ENCODE data around the gene FAM111B. TPM values are rescaled to one million over a fixed set of nuclear protein-coding genes. Genes with fewer than 3 reads are reported as not detected.
"Not testable (repeated sequence)": the region's sequence is repeated elsewhere in the genome, so short reads cannot be mapped to it uniquely, and the experiment has no call there.

FAM111B gene
- total and polyA plus RNA-seq, 11 donors, result 0.18 to 4.8 (median 0.41) TPM; not detected in 4

GRCh38 chr11:59062602-59063529 lies 44.2 kb upstream of the FAM111B start:
- Histone ChIP-seq H3K9me3 (no peaks in the 10 kb centered on the region), H3K4me3 (no peak overlapping the region), H3K27ac (no peak overlapping the region), H3K4me1 (peaks cover 0 to 8% (median 0%) of the 10 kb centered on the region in 12 donors), H3K27me3 (peaks cover 0 to 76% (median 21%) of the 10 kb centered on the region in 9 donors), H3K36me3 (no peaks in the 10 kb centered on the region)
- no peak for TF ChIP-seq CTCF (IDR thresholded peaks at IDR 0.05)
- TF ChIP-seq POLR2A (IDR thresholded peaks at IDR 0.05), result no peak
- WGBS, 4 donors, result 40 to 77% (median 45%) methylated on average over 50 to 56 of the region's 56 CpGs
- no peak for ATAC-seq
- intact Hi-C loops (cut with DNase I), result no loop called here
- no peak for DNase-seq

- DNase-seq; H3K4me1 ChIP-seq; H3K9me3 ChIP-seq; H3K36me3 ChIP-seq; H3K27ac ChIP-seq; intact Hi-C loops (cut with DNase I); ATAC-seq; H3K4me3 ChIP-seq: not testable (repeated sequence)
- H3K27me3 ChIP-seq, result peaks cover 0 to 64% (median 14%) of the 10 kb centered on the region in 9 donors
- WGBS, 4 donors, result 74 to 81% (median 75%) methylated on average over 14 of the region's 14 CpGs
These were observed 42.9 kb upstream of the FAM111B start for GRCh38 chr11:59063996-59064727.

- ATAC-seq, result no peak
- no peak for DNase-seq
- peaks cover 0 to 9% (median 0%) of the 10 kb centered on the region in 12 donors for H3K9me3 ChIP-seq
- H3K27ac ChIP-seq, result no peak overlapping the region
- no peak overlapping the region for H3K4me3 ChIP-seq
- 53 to 74% (median 72%) methylated on average over 1 of the region's 1 CpG for WGBS, 4 donors
- TF ChIP-seq POLR2A (IDR thresholded peaks at IDR 0.05) (no peak), CTCF (IDR thresholded peaks at IDR 0.05) (no peak)
- H3K27me3 ChIP-seq, result peaks cover 0 to 31% (median 9%) of the 10 kb centered on the region in 9 donors
- intact Hi-C loops (cut with DNase I), result no loop called here
- no peaks in the 10 kb centered on the region for H3K36me3 ChIP-seq
- H3K4me1 ChIP-seq, result no peaks in the 10 kb centered on the region
These were observed 38.0 kb upstream of the FAM111B start for GRCh38 chr11:59069087-59069486.

GRCh38 chr11:59076876-59077571 lies 30.0 kb upstream of the FAM111B start:
- H3K27ac ChIP-seq, result no peak overlapping the region
- H3K9me3 ChIP-seq, result peaks cover 0 to 13% (median 0%) of the 10 kb centered on the region in 12 donors
- no peaks in the 10 kb centered on the region for H3K4me1 ChIP-seq
- H3K36me3 ChIP-seq, result no peaks in the 10 kb centered on the region
- no peak overlapping the region for H3K4me3 ChIP-seq
- ATAC-seq, result no peak
- 83 to 87% (median 84%) methylated on average over 8 of the region's 8 CpGs for WGBS, 4 donors
- intact Hi-C loops (cut with DNase I), result no loop called here
- no peak for DNase-seq
- TF ChIP-seq CTCF (IDR thresholded peaks at IDR 0.05), result no peak
- no peak for TF ChIP-seq POLR2A (IDR thresholded peaks at IDR 0.05)
- peaks cover 0 to 27% (median 7%) of the 10 kb centered on the region in 9 donors for H3K27me3 ChIP-seq
